Activated CD8-positive, alpha-beta memory T cell treated with anti-CD3 and anti-CD28 coated beads for 48 hours (primary cell): ENCODE measurements around the gene ISG20.

Experiments used
- DNase-seq, 3 experiments: peaks; one replicate each; pipeline ENCODE4 v3.0.0-alpha.2; 2020; ENCODE audit warnings: low read depth in 2 of 3, low spot score in 2 of 3

Gene ISG20

GRCh38 chr15:88684345-88684744, 45.5 kb downstream of the ISG20 start:
- DNase-seq = no peak

GRCh38 chr15:88686166-88686565, 47.4 kb downstream of the ISG20 start:
- DNase-seq = no peak

GRCh38 chr15:88688394-88688933, 49.6 kb downstream of the ISG20 start:
- DNase-seq = no peak

- DNase-seq = no peak
Observed at GRCh38 chr15:88690331-88690730, 51.5 kb downstream of the ISG20 start.

- DNase-seq = no peak
Observed at GRCh38 chr15:88693191-88693590, 54.4 kb downstream of the ISG20 start.

GRCh38 chr15:88695101-88695500, 56.3 kb downstream of the ISG20 start:
- DNase-seq = no peak

- DNase-seq = no peak
Observed at GRCh38 chr15:88695691-88696251, 57.0 kb downstream of the ISG20 start.

GRCh38 chr15:88696254-88696653, 57.4 kb downstream of the ISG20 start:
- no peak for DNase-seq

- DNase-seq = no peak
Observed at GRCh38 chr15:88697276-88697675, 58.5 kb downstream of the ISG20 start.

GRCh38 chr15:88699861-88700260, 61.0 kb downstream of the ISG20 start:
- no peak for DNase-seq

- DNase-seq = no peak
Observed at GRCh38 chr15:88700716-88701115, 61.9 kb downstream of the ISG20 start.

GRCh38 chr15:88701561-88702095, 62.8 kb downstream of the ISG20 start:
- no peak for DNase-seq

- DNase-seq = no peak
Observed at GRCh38 chr15:88702983-88703382, 64.2 kb downstream of the ISG20 start.

- no peak for DNase-seq
Observed at GRCh38 chr15:88703533-88703932, 64.7 kb downstream of the ISG20 start.

- DNase-seq = no peak
Observed at GRCh38 chr15:88704791-88705768, 66.3 kb downstream of the ISG20 start.

- no peak for DNase-seq
Observed at GRCh38 chr15:88705769-88706165, 67.0 kb downstream of the ISG20 start.
